ENCODE data around the gene SH3RF3.
A peak's percentile ranks its signal among the peaks of the same experiment; 100 is the strongest.

The SH3RF3 gene

DNA sequence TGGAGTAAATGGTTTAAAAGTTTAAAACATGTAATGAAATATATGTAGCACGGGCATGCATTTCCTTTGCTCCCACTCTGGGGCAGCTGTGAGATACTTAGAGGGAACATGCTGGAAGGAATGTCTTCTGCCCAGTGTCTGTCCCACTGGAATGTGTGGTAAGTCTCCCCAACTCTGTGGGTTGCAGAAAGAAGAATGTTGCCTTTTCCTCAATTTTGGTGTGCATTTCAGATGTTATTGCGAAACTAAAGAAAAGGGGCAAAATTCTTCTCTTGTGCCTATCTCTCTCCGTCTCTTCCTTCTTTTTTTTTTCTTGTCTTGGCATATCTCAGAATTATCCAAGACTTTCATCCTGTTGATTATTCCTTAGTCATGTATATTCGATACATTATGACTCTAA is 201.1 kb downstream of the SH3RF3 start:
- DNase-seq (ENCODE audit: low spot score in 2 of 2) (no peak), ATAC-seq (replicated peaks; ENCODE audit: extremely low read depth, poor library complexity, severe bottlenecking) (no peak)
- Mint-ChIP-seq H3K4me1 (peaks cover 5% of the 10 kb centered on the region), H3K9me3 (no peaks in the 10 kb centered on the region), H3K27me3 (peaks cover 34% of the 10 kb centered on the region), H3K4me3 (no peak overlapping the region), H3K27ac (ENCODE audit: low read depth) (no peak overlapping the region), H3K36me3 (ENCODE audit: insufficient read depth) (no peaks in the 10 kb centered on the region)

GRCh38 chr2:109331081-109331480 is 202.1 kb downstream of the SH3RF3 start:
- ATAC-seq (replicated peaks; ENCODE audit: extremely low read depth, poor library complexity, severe bottlenecking) (no peak), DNase-seq (ENCODE audit: low spot score in 2 of 2) (no peak)
- H3K9me3 Mint-ChIP-seq = no peaks in the 10 kb centered on the region
- peaks cover 33% of the 10 kb centered on the region for H3K27me3 Mint-ChIP-seq
- no peaks in the 10 kb centered on the region for H3K36me3 Mint-ChIP-seq (ENCODE audit: insufficient read depth)
- no peak overlapping the region for H3K27ac Mint-ChIP-seq (ENCODE audit: low read depth)
- no peak overlapping the region for H3K4me3 Mint-ChIP-seq
- H3K4me1 Mint-ChIP-seq = peaks cover 14% of the 10 kb centered on the region

GRCh38 chr2:109331896-109332848 is 203.2 kb downstream of the SH3RF3 start:
- H3K36me3 Mint-ChIP-seq (ENCODE audit: insufficient read depth) = no peaks in the 10 kb centered on the region
- ATAC-seq (replicated peaks; ENCODE audit: extremely low read depth, poor library complexity, severe bottlenecking) (peak; percentile 39), DNase-seq (ENCODE audit: low spot score in 2 of 2) (no peak)
- H3K4me1 Mint-ChIP-seq = peaks cover 14% of the 10 kb centered on the region
- peaks cover 34% of the 10 kb centered on the region for H3K27me3 Mint-ChIP-seq
- peak overlapping the region; percentile 69 for H3K27ac Mint-ChIP-seq (ENCODE audit: low read depth)
- H3K4me3 Mint-ChIP-seq = peak overlapping the region; percentile 73
- no peaks in the 10 kb centered on the region for H3K9me3 Mint-ChIP-seq

DNA sequence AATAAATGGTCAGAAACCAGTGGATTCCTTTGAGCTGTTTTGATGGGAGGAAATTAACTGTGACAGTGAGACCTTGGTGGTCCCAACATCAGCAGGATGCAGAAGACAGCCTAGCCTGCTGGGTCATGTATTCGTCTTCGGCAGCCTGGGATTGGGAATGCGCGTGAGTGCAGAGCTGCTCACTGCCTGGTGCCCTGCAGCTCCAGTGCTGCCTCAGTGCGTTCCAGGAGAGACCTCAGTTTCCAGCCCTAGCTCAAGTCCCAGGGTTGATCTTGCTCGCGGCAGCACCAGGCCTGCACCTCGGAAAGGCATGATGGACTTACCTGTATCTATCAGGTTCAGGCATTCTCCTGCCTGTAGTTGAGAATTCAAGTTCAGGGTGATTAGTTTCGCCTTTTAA is 203.9 kb downstream of the SH3RF3 start:
- no peak overlapping the region for H3K4me3 Mint-ChIP-seq
- H3K9me3 Mint-ChIP-seq = no peaks in the 10 kb centered on the region
- no peak overlapping the region for H3K27ac Mint-ChIP-seq (ENCODE audit: low read depth)
- no peak for ATAC-seq (replicated peaks; ENCODE audit: extremely low read depth, poor library complexity, severe bottlenecking)
- peaks cover 37% of the 10 kb centered on the region for H3K27me3 Mint-ChIP-seq
- no peak for DNase-seq (ENCODE audit: low spot score in 2 of 2)
- H3K4me1 Mint-ChIP-seq = peaks cover 14% of the 10 kb centered on the region
- H3K36me3 Mint-ChIP-seq (ENCODE audit: insufficient read depth) = no peaks in the 10 kb centered on the region

- DNase-seq (ENCODE audit: low spot score in 2 of 2) (no peak), ATAC-seq (replicated peaks; ENCODE audit: extremely low read depth, poor library complexity, severe bottlenecking) (no peak)
- Mint-ChIP-seq H3K4me1 (peaks cover 14% of the 10 kb centered on the region), H3K36me3 (ENCODE audit: insufficient read depth) (no peaks in the 10 kb centered on the region), H3K9me3 (no peaks in the 10 kb centered on the region), H3K27ac (ENCODE audit: low read depth) (no peak overlapping the region), H3K4me3 (no peak overlapping the region), H3K27me3 (peaks cover 36% of the 10 kb centered on the region)
These were observed 204.6 kb downstream of the SH3RF3 start for GRCh38 chr2:109333414-109334210.

DNA sequence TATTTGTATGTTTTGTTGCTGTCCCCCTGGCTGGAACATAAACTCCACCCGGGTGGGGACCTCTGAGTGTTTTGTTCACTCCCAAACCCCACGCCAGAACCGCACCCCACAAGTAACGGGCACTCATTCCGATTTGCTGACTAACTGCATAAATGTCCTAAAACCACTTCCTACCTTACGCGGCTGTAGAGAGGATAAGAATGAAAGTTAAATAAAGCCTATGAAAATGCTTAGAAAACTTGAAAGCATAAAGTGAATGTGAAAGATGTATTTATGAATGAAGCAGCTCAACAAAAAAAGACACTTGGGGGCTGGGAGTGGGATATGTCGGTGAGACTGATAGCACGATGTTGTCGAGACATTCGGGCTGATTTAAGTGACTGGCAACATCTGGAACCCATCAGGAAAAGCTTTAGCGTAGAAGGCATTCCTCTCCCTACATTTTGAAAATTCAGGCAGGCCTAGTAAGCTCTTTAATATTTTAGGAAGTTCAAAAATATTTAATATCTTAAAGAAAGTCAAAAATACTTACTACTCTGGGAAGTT is 206.7 kb downstream of the SH3RF3 start:
- no peak for DNase-seq (ENCODE audit: low spot score in 2 of 2)

GRCh38 chr2:109336296-109336695 is 207.3 kb downstream of the SH3RF3 start:
- Mint-ChIP-seq H3K27ac (ENCODE audit: low read depth) (no peak overlapping the region), H3K4me1 (peaks cover 14% of the 10 kb centered on the region), H3K27me3 (peaks cover 35% of the 10 kb centered on the region), H3K36me3 (ENCODE audit: insufficient read depth) (no peaks in the 10 kb centered on the region), H3K9me3 (no peaks in the 10 kb centered on the region), H3K4me3 (no peak overlapping the region)
- ATAC-seq (replicated peaks; ENCODE audit: extremely low read depth, poor library complexity, severe bottlenecking) (no peak), DNase-seq (ENCODE audit: low spot score in 2 of 2) (no peak)

More for the DNA sequence above, 206.7 kb downstream of the SH3RF3 start:
- Mint-ChIP-seq H3K4me3 (peak overlapping the region; percentile 18), H3K27me3 (peaks cover 35% of the 10 kb centered on the region), H3K36me3 (ENCODE audit: insufficient read depth) (no peaks in the 10 kb centered on the region), H3K27ac (ENCODE audit: low read depth) (no peak overlapping the region), H3K9me3 (no peaks in the 10 kb centered on the region), H3K4me1 (peaks cover 14% of the 10 kb centered on the region)
- ATAC-seq (replicated peaks; ENCODE audit: extremely low read depth, poor library complexity, severe bottlenecking) = no peak

- no peak for ATAC-seq (replicated peaks; ENCODE audit: extremely low read depth, poor library complexity, severe bottlenecking)
- H3K27me3 Mint-ChIP-seq = peaks cover 35% of the 10 kb centered on the region
- no peak overlapping the region for H3K4me3 Mint-ChIP-seq
- no peak for DNase-seq (ENCODE audit: low spot score in 2 of 2)
- no peak overlapping the region for H3K27ac Mint-ChIP-seq (ENCODE audit: low read depth)
- no peaks in the 10 kb centered on the region for H3K36me3 Mint-ChIP-seq (ENCODE audit: insufficient read depth)
- H3K9me3 Mint-ChIP-seq = no peaks in the 10 kb centered on the region
- peaks cover 12% of the 10 kb centered on the region for H3K4me1 Mint-ChIP-seq
These were observed 208.2 kb downstream of the SH3RF3 start for GRCh38 chr2:109337221-109337620.

GRCh38 chr2:109339519-109339966 is 210.5 kb downstream of the SH3RF3 start:
- H3K27ac Mint-ChIP-seq (ENCODE audit: low read depth) = no peak overlapping the region
- no peak for DNase-seq (ENCODE audit: low spot score in 2 of 2)
- no peak for ATAC-seq (replicated peaks; ENCODE audit: extremely low read depth, poor library complexity, severe bottlenecking)
- peaks cover 9% of the 10 kb centered on the region for H3K4me1 Mint-ChIP-seq
- no peaks in the 10 kb centered on the region for H3K36me3 Mint-ChIP-seq (ENCODE audit: insufficient read depth)
- H3K27me3 Mint-ChIP-seq = peaks cover 35% of the 10 kb centered on the region
- no peak overlapping the region for H3K4me3 Mint-ChIP-seq
- H3K9me3 Mint-ChIP-seq = no peaks in the 10 kb centered on the region

DNA sequence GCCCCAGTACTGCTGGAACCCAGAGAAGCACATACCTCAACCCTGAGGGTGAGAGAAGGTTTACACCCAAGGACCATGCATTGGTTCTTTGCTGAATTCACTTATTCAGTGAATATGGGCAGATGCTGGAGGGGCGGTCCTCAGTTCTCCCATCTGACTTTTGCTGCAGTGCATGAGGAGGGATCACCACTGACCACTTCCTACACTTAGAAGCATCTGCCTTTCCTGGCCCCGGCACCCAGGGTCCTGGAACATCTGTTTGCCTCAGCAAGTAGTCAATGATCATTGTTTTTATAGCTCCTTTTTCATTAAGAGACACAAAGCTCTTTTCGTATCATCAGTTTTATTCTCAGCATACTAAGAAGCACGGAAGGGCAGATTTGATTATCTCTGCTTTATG is 211.4 kb downstream of the SH3RF3 start:
- no peak for DNase-seq (ENCODE audit: low spot score in 2 of 2)

DNA sequence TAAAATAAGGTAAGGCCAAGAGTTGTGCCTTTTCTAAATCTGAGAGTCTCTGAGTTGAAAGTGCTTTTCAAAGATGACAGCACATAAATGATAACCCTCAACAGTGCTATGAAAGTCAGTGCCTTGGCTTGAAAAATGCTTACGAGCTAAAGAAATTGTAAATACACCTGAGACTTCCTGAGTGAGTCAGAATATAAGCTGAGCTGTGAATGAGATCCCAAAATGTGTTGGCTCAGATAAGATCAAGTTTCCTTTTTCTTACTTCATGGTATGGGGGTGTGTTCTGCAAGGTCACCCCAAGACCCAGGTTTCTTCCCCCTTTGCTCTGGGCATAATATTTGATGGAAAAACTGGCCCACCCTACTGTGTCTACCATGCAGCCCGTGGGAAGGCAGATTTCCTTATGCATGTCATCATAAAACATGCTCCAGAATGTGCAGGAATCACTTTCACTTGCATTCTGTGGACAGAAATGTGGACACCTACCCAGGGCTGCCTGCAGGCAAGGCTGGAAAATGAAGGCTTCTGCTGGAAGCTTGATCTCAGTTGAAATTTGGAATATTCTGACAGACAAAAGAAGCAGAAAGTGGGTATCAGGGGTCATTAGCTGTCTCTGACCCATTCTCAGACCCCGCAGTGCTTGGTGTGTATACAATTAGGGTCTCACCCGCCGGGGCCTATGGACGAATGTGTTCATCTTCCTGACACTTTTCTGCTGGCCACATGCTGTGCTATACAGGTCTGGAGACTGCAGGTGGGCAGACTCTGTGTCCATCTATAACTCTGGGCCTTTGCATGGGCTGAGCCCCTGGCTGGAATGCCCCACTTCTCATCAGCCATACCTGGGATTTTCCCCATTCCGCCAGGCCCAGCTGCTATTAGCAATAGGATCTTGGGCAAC is 212.6 kb downstream of the SH3RF3 start:
- no peak for DNase-seq (ENCODE audit: low spot score in 2 of 2)
- Mint-ChIP-seq H3K27ac (ENCODE audit: low read depth) (no peak overlapping the region), H3K9me3 (no peaks in the 10 kb centered on the region), H3K4me3 (no peak overlapping the region), H3K4me1 (no peaks in the 10 kb centered on the region), H3K27me3 (peaks cover 24% of the 10 kb centered on the region), H3K36me3 (ENCODE audit: insufficient read depth) (no peaks in the 10 kb centered on the region)
- no peak for ATAC-seq (replicated peaks; ENCODE audit: extremely low read depth, poor library complexity, severe bottlenecking)

More for the DNA sequence above, 211.4 kb downstream of the SH3RF3 start:
- no peak overlapping the region for H3K4me3 Mint-ChIP-seq
- no peaks in the 10 kb centered on the region for H3K36me3 Mint-ChIP-seq (ENCODE audit: insufficient read depth)
- peaks cover 29% of the 10 kb centered on the region for H3K27me3 Mint-ChIP-seq
- H3K4me1 Mint-ChIP-seq = peaks cover 6% of the 10 kb centered on the region
- no peak for ATAC-seq (replicated peaks; ENCODE audit: extremely low read depth, poor library complexity, severe bottlenecking)
- no peaks in the 10 kb centered on the region for H3K9me3 Mint-ChIP-seq
- H3K27ac Mint-ChIP-seq (ENCODE audit: low read depth) = no peak overlapping the region
